ENCODE measurements around the gene GALNT2. TPM values are rescaled to one million over a fixed set of nuclear protein-coding genes. Genes with fewer than 3 reads are reported as not detected.

The GALNT2 gene
- total and polyA plus RNA-seq, 12 donors: 9.7 to 35.1 (median 25.8) TPM

DNA sequence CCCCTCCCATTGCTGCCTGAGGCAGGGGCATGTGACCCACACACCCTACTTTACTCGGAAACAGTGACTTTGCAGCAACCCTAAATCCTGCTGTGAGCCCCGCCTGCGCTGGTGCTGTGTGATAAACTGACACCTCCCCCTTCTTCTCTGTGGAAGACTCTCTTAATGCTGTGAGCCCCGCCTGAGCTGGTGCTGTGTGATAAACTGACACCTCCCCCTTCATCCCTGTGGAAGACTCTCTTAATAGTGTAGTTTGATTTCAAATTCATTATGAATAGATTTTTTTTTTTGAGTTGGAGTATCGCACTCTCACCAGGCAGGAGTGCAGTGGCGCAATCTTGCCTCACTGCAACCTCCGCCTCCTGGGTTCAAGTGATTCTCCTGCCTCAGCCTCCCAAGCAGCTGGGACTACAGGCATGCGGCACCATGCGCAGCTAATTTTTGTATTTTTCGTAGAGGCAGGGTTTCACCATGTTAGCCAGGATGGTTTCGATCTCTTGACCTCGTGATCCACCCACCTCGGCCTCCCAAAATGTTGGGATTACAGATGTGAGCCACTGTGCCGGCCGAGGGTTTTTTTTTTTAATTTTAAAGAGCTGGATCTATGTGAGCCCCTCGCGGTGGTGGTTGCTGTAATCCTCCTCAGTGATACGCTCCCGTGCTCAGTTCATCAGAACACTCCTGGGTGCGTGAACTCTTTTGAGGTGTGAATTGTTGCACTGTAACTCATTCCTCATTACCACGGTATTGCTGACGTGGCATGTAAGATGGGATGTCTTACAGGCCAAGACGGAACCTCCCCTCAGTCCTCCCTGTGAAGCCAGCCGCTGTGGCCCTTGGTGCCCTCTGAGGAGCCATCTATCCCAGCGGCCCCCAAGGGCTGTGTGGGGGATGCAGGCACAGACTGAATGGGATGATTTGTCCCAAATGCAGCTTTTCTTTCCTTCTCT lies 60.3 kb downstream of the GALNT2 start:
- H3K4me3 ChIP-seq: no peak overlapping the region
- H3K9me3 ChIP-seq: no peaks in the 10 kb centered on the region
- H3K36me3 ChIP-seq: peaks cover 0 to 6% (median 0%) of the 10 kb centered on the region in 9 donors
- DNase-seq: no peak
- peaks cover 0 to 59% (median 36%) of the 10 kb centered on the region in 9 donors for H3K4me1 ChIP-seq
- H3K27ac ChIP-seq: no peak overlapping the region
- 92 to 93% methylated on average over 25 of the region's 25 CpGs for WGBS, 2 donors
- no peaks in the 10 kb centered on the region for H3K27me3 ChIP-seq
- intact Hi-C loops (cut with DNase I): no loop called here
- TF ChIP-seq, protein P1, sequence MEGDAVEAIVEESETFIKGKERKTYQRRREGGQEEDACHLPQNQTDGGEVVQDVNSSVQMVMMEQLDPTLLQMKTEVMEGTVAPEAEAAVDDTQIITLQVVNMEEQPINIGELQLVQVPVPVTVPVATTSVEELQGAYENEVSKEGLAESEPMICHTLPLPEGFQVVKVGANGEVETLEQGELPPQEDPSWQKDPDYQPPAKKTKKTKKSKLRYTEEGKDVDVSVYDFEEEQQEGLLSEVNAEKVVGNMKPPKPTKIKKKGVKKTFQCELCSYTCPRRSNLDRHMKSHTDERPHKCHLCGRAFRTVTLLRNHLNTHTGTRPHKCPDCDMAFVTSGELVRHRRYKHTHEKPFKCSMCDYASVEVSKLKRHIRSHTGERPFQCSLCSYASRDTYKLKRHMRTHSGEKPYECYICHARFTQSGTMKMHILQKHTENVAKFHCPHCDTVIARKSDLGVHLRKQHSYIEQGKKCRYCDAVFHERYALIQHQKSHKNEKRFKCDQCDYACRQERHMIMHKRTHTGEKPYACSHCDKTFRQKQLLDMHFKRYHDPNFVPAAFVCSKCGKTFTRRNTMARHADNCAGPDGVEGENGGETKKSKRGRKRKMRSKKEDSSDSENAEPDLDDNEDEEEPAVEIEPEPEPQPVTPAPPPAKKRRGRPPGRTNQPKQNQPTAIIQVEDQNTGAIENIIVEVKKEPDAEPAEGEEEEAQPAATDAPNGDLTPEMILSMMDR (IDR thresholded peaks at IDR 0.05): no peak
- ATAC-seq: no peak

DNA sequence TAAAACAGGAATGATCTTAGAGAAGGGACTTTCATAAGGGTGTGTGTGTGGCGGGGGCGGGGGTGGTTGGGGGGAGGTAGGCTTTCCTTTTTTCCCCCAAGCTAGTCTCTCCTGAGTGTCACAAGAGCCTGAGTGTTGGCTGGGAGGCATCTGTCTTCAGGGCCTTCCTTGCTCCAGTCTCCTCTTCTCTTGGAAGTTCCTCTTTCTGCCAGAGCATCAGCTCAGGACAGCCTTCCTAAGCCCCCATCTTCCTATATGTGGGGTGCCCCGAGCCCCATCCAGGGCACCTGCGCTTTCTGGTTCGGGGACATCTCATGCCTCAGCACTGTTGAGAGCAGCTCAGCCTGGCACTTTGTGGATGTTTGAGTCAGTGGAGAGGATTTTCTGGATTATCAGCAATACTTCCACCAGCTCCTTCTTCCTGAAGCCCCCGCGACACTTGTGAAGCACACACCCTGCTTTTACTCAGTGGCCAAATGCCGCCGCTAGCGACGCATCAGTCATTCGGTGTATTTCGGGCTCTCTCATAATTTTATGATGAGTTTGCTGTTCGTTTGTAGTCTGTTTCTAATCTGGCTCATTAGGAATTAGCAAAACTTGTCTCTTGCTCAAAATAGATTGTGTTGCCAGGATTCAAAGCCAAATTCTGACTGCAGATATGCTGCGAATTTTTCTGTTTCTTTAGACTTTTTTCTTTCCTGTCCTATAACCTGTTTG lies 61.7 kb downstream of the GALNT2 start:
- Histone ChIP-seq H3K9me3 (no peaks in the 10 kb centered on the region), H3K4me3 (no peak overlapping the region), H3K27ac (no peak overlapping the region), H3K36me3 (peaks cover 0 to 6% (median 0%) of the 10 kb centered on the region in 9 donors), H3K4me1 (peaks cover 0 to 56% (median 35%) of the 10 kb centered on the region in 9 donors), H3K27me3 (no peaks in the 10 kb centered on the region)
- TF ChIP-seq, protein P1 (IDR thresholded peaks at IDR 0.05): no peak
- intact Hi-C loops (cut with DNase I): no loop called here
- ATAC-seq (no peak), DNase-seq (no peak)
- WGBS, 2 donors: 73 to 82% methylated on average over 15 of the region's 15 CpGs

DNA sequence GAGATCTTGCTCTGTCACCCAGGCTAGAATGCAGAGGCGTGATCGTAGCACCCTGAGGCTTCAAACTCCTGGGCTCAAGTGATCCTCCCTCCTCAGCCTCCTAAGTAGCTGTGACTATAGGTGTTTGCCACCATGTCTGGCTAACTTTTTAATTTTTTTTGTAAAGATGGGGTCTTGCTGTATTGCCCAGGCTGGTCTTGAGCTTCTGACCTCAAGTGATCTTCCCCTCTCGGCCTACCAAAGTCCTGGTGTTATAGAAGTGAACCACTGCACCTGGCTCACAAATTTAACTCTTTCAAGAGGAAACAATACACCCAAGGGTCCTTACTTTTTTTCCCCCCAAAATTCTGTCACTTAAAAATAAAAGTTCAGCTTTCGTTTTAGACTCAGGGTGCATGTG lies 62.3 kb downstream of the GALNT2 start:
- ATAC-seq (no peak), DNase-seq (no peak)
- TF ChIP-seq, protein P1 (IDR thresholded peaks at IDR 0.05): no peak
- Histone ChIP-seq H3K27me3 (no peaks in the 10 kb centered on the region), H3K9me3 (no peaks in the 10 kb centered on the region), H3K4me1 (peaks cover 0 to 49% (median 31%) of the 10 kb centered on the region in 9 donors), H3K27ac (no peak overlapping the region), H3K36me3 (peaks cover 0 to 6% (median 0%) of the 10 kb centered on the region in 9 donors), H3K4me3 (no peak overlapping the region)
- 97 to 98% methylated on average over 4 of the region's 4 CpGs for WGBS, 2 donors
- intact Hi-C loops (cut with DNase I): no loop called here

DNA sequence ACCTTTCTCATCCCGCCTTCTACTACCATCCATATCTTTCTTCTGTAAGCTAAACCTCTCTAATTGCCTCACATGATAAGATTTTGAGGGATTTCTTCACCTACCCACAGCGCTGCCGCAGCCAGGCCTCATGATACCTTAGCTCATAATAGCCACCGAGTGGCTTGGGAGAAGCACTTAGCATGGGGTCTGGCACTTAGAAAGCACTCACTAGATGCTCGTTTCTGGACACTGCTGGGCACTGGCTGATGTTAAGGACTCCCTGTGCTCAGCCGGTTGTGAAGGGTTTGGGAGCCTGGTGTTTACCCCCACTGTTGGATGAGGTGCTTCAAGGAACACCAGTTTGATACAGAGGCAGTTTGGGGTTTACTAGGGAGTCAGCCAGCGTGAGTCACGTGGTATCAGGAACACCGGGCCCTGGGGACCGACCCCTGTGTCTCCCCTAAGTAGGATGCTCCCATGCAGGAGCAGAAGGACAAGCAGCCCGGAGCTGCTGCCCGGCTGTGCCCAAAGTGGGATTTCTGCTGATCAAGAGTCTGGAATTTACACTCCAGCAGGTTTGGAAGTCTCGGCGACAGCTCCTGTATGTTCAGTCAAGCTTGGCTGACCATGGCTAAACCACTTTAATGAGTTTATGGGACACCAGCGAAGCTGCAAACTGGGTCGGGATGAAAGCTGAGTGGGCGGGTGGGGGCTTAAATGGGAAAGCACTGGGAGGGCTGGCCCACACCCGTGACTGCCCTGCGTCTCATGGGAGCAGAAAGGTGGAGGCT lies 63.3 kb downstream of the GALNT2 start:
- no peak overlapping the region for H3K4me3 ChIP-seq
- peaks cover 0 to 39% (median 21%) of the 10 kb centered on the region in 9 donors for H3K4me1 ChIP-seq
- no peak for DNase-seq
- H3K27me3 ChIP-seq: no peaks in the 10 kb centered on the region
- no peaks in the 10 kb centered on the region for H3K9me3 ChIP-seq
- H3K36me3 ChIP-seq: peaks cover 0 to 6% (median 0%) of the 10 kb centered on the region in 9 donors
- intact Hi-C loops (cut with DNase I): no loop called here
- TF ChIP-seq, protein P1 (IDR thresholded peaks at IDR 0.05): no peak
- WGBS, 2 donors: 88 to 91% methylated on average over 19 of the region's 19 CpGs
- no peak overlapping the region for H3K27ac ChIP-seq
- no peak for ATAC-seq

All from heart right ventricle (tissue), 16 donors.